Thyroid gland (tissue), 4 donors: ENCODE results near the gene ZFHX2.
A peak's percentile ranks its signal among the peaks of the same experiment; 100 is the strongest.

ENCODE experiments used
- CTCF ChIP-seq, 6 experiments: fragments of 200-600 bp in 3 of 6; fragments of 450-650 bp in 3 of 6; sonication (generic) in 3 of 6; IDR thresholded peaks; one replicate each; pipeline ENCODE4 v1.5.1; 2016 to 2019; ENCODE audit warnings: antibody characterized with exemption in 6 of 6, mild to moderate bottlenecking in 2 of 6, inconsistent platforms in 1 of 6, moderate library complexity in 1 of 6
- POLR2A ChIP-seq, 2 donors: fragments of 450-650 bp; IDR thresholded peaks; one replicate each; pipeline ENCODE4 v1.6.1; 2017; ENCODE audit warnings: antibody characterized with exemption in 2 of 2, mild to moderate bottlenecking in 2 of 2, moderate library complexity in 1 of 2

DNA sequence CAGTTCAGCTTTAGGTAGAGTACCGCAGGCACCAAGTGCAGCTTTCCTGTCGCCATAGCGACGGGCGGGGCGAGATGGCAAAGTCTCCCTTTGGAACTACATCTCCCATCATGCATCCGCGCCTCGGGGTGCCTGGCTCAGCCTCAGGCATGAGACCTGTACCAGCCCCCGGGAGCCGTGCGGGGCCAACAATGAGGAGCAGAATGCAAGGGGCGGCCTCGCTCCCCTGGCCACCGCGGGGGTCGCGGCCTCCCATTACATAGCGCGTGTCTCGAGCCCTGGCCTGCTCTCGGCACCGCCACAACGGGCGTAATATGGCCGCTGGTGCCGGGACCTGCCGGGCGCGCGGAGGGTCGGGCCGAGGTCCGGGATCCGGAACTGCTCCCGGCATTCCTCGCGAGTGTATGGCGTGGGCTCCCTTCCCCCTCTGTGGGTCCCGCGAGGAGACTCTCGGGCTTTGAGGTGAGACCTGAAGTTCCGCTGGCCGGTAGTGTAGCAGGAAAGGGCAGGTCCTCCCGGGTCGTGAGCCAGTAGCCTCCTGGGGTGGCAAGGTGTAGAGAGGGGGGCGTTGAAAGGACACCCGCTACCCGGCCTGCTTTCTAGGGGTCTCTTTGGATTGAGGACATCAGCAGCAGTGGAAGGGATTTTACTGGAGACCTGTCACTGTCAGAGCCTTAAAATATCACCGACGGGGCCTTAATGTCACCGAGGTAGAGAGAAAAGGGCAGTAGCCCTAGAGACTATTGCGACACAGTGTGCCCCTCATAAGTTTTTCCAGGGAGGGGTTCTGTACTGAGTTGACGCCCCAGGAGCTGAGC is 4.5 kb upstream of the ZFHX2 start, which contains the start of gene THTPA:
- TF ChIP-seq CTCF (IDR thresholded peaks at IDR 0.05) (peak in 1 of 6 experiments; percentile 26), POLR2A (IDR thresholded peaks at IDR 0.05) (peak in 1 of 2 donors; percentile 59)
